HepG2 (cell line): Measurements from ENCODE around the gene MNT. TPM values are rescaled to one million over a fixed set of nuclear protein-coding genes. Genes with fewer than 3 reads are reported as not detected.

ENCODE experiments used
- AGO1 ChIP-seq: fragments of 200-400 bp; formaldehyde crosslinking; IDR thresholded peaks from 2 replicates; pipeline ENCODE4 v1.6.1; 2017; ENCODE audit warnings: mild to moderate bottlenecking, low read depth, low read length, moderate library complexity; ENCODE audit not compliant: poor library complexity, severe bottlenecking
- CREB1 ChIP-seq, 2 experiments: fragments of 450-650 bp in 1 of 2; IDR thresholded peaks; 2 replicates each; pipeline ENCODE4 v1.6.1; 2016 to 2017; ENCODE audit warnings: control low read depth in 1 of 2, mild to moderate bottlenecking in 1 of 2, missing compliant biosample characterization in 1 of 2, missing genetic modification characterization in 1 of 2
- GABPA ChIP-seq, 2 experiments: IDR thresholded peaks; 2 replicates each; pipeline ENCODE4 v1.6.1; 2011 to 2016; ENCODE audit warnings: low read depth in 2 of 2, low read length in 1 of 2, missing biosample characterization in 1 of 2, missing genetic modification characterization in 1 of 2
- HDAC2 ChIP-seq: sonication (generic); formaldehyde crosslinking; IDR thresholded peaks from 2 replicates; pipeline ENCODE4 v1.4.0; 2020; ENCODE audit warnings: missing genetic modification reagents
- JDP2 ChIP-seq: sonication (generic); formaldehyde crosslinking; IDR thresholded peaks from 2 replicates; pipeline ENCODE4 v1.8.1; 2022; ENCODE audit warnings: missing genetic modification reagents, borderline replicate concordance
- MAZ ChIP-seq, 2 experiments: sonication (generic) in 1 of 2; formaldehyde crosslinking in 1 of 2; IDR thresholded peaks; 2 replicates each; pipeline versions ENCODE4 v1.5.0 to v1.6.1; 2012 to 2020; ENCODE audit warnings: low read depth in 2 of 2, mild to moderate bottlenecking in 2 of 2, borderline replicate concordance in 1 of 2, improper control_type of control experiment in 1 of 2, low read length in 1 of 2, missing genetic modification reagents in 1 of 2, moderate library complexity in 1 of 2
- NR2F1 ChIP-seq, 2 experiments: fragments of 450-650 bp in 1 of 2; formaldehyde crosslinking in 1 of 2; IDR thresholded peaks; 2 replicates each; pipeline versions ENCODE4 v1.5.0 to v1.6.1; 2016 to 2020; ENCODE audit warnings: mild to moderate bottlenecking in 1 of 2, missing compliant biosample characterization in 1 of 2, missing genetic modification reagents in 1 of 2, moderate library complexity in 1 of 2
- RBFOX2 ChIP-seq: fragments of 200-400 bp; formaldehyde crosslinking; IDR thresholded peaks from 2 replicates; pipeline ENCODE4 v1.6.1; 2017; ENCODE audit warnings: low read depth, mild to moderate bottlenecking, low read length
- RBM22 ChIP-seq: fragments of 200-400 bp; formaldehyde crosslinking; optimal IDR thresholded peaks from 2 replicates; pipeline ENCODE3; 2017; ENCODE audit warnings: mild to moderate bottlenecking, low read length, moderate library complexity
- SAP130 ChIP-seq: IDR thresholded peaks from 2 replicates; pipeline ENCODE4 v1.6.1; 2016; ENCODE audit warnings: low read depth
- TCF12 ChIP-seq, 2 experiments: fragments of 450-650 bp in 1 of 2; sonication (generic) in 1 of 2; formaldehyde crosslinking in 1 of 2; IDR thresholded peaks; 2 replicates each; pipeline versions ENCODE4 v1.6.1 to v1.8.0; 2017 to 2022; ENCODE audit warnings: antibody characterized with exemption in 1 of 2, mild to moderate bottlenecking in 1 of 2, missing genetic modification reagents in 1 of 2, moderate library complexity in 1 of 2
- WIZ ChIP-seq: sonication (generic); formaldehyde crosslinking; IDR thresholded peaks from 2 replicates; pipeline ENCODE4 v1.5.1; 2020; ENCODE audit warnings: mild to moderate bottlenecking, missing genetic modification reagents
- ZNF776 ChIP-seq: sonication (generic); formaldehyde crosslinking; IDR thresholded peaks from 2 replicates; pipeline ENCODE4 v1.4.0; 2020; ENCODE audit warnings: mild to moderate bottlenecking, missing genetic modification reagents
- polyA plus RNA-seq, 8 experiments: library from polyadenylated mRNA; depleted of rRNA in 3 of 8; stranded (reverse) in 7 of 8; unstranded in 1 of 8; fragments of >200 nt; fragmentation: Illumina TruSeq in 4 of 8; extraction: Trizol in 4 of 8; gene quantifications; 2 replicates each; pipeline versions ENCODE4 v1.2.1 to v1.2.3, GENCODE V29; 2011 to 2016; ENCODE audit warnings: low read depth in 4 of 8, missing spikeins in 1 of 8, mixed read lengths in 1 of 8; ENCODE audit not compliant: insufficient read depth in 1 of 8
- total RNA-seq, 5 experiments: library from RNA; depleted of rRNA; stranded (reverse); fragments of >200 nt; fragmentation: Illumina TruSeq; extraction: Trizol; gene quantifications; 2 replicates each; pipeline ENCODE4 v1.2.3, GENCODE V29; 2016; ENCODE audit warnings: low read depth in 1 of 5
- TF ChIP-seq, protein P1 (sequence below): sonication (generic); formaldehyde crosslinking; IDR thresholded peaks from 2 replicates; pipeline ENCODE4 v1.5.0; 2020; ENCODE audit warnings: mild to moderate bottlenecking, missing genetic modification reagents, borderline replicate concordance
- TF ChIP-seq, protein P2 (sequence below): sonication (generic); formaldehyde crosslinking; IDR thresholded peaks from 2 replicates; pipeline ENCODE4 v1.4.0; 2020; ENCODE audit warnings: missing genetic modification reagents, borderline replicate concordance
- TF ChIP-seq, protein P3 (sequence below): sonication (generic); formaldehyde crosslinking; IDR thresholded peaks from 2 replicates; pipeline ENCODE4 v1.4.0; 2020; ENCODE audit warnings: missing genetic modification reagents
- TF ChIP-seq, protein P4 (sequence below): sonication (generic); formaldehyde crosslinking; IDR thresholded peaks from 2 replicates; pipeline ENCODE4 v1.5.0; 2020; ENCODE audit warnings: mild to moderate bottlenecking, missing genetic modification reagents

Gene MNT
- total and polyA plus RNA-seq, 2 of the 13 experiments (the other 11 are each of a cell fraction or from before 2014, with no cell fraction given), result 2.1 to 3.5 TPM

DNA sequence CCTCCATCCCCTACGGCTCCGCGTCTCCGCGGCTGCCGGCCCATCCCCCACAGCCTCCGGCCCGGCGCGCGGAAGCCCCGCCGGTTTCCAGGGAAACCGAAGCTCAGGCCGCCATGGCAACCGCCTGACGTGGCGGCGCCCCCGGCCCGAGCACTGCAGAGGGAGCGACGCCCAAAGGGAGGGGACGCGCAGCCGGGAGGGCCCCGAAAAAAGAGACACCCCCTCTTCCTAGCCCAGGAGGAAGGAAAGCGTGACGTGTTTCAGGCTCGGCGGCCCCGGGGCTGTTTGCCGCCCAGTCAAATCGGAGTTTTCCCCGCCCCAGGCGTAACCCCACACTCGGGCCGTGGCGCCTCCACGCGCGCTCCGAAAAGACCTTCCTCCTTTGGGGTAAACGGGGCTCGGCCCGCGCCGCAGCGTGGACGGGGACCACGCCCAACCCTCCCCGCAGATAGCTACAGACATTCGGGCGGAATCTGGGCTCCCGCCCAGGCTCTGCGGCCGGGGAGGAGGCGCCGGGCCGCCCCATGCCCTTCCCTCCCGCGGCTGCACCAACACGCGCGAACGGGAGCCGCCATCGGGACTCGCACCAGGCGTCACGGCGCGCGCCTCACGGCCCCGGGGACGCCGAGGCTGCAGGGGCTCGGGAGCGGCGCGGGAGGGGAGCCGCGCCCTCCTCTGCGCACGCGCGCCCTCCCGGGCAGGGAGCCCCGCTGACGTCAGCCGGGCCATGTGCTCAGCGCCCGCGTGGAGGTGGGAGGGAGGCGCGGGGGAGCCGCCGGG, 7.5 kb downstream of the MNT start (continued):
- TF ChIP-seq, protein P1, sequence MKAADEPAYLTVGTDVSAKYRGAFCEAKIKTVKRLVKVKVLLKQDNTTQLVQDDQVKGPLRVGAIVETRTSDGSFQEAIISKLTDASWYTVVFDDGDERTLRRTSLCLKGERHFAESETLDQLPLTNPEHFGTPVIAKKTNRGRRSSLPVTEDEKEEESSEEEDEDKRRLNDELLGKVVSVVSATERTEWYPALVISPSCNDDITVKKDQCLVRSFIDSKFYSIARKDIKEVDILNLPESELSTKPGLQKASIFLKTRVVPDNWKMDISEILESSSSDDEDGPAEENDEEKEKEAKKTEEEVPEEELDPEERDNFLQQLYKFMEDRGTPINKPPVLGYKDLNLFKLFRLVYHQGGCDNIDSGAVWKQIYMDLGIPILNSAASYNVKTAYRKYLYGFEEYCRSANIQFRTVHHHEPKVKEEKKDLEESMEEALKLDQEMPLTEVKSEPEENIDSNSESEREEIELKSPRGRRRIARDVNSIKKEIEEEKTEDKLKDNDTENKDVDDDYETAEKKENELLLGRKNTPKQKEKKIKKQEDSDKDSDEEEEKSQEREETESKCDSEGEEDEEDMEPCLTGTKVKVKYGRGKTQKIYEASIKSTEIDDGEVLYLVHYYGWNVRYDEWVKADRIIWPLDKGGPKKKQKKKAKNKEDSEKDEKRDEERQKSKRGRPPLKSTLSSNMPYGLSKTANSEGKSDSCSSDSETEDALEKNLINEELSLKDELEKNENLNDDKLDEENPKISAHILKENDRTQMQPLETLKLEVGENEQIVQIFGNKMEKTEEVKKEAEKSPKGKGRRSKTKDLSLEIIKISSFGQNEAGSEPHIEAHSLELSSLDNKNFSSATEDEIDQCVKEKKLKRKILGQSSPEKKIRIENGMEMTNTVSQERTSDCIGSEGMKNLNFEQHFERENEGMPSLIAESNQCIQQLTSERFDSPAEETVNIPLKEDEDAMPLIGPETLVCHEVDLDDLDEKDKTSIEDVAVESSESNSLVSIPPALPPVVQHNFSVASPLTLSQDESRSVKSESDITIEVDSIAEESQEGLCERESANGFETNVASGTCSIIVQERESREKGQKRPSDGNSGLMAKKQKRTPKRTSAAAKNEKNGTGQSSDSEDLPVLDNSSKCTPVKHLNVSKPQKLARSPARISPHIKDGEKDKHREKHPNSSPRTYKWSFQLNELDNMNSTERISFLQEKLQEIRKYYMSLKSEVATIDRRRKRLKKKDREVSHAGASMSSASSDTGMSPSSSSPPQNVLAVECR (CRISPR knock-in tag), result peak; percentile 62
- TF ChIP-seq RBFOX2, result peak; percentile 62
- TF ChIP-seq WIZ (CRISPR knock-in tag), result 0 out of 2 replicates have a peak, but pooled peaks have one; percentile 28
- TF ChIP-seq CREB1 (IDR thresholded peaks at IDR 0.05), result peak; percentile 25; the same call in 1 of the 2 replicates
- TF ChIP-seq CREB1 (CRISPR knock-in tag; IDR thresholded peaks at IDR 0.05), result no peak
- TF ChIP-seq, protein P2, sequence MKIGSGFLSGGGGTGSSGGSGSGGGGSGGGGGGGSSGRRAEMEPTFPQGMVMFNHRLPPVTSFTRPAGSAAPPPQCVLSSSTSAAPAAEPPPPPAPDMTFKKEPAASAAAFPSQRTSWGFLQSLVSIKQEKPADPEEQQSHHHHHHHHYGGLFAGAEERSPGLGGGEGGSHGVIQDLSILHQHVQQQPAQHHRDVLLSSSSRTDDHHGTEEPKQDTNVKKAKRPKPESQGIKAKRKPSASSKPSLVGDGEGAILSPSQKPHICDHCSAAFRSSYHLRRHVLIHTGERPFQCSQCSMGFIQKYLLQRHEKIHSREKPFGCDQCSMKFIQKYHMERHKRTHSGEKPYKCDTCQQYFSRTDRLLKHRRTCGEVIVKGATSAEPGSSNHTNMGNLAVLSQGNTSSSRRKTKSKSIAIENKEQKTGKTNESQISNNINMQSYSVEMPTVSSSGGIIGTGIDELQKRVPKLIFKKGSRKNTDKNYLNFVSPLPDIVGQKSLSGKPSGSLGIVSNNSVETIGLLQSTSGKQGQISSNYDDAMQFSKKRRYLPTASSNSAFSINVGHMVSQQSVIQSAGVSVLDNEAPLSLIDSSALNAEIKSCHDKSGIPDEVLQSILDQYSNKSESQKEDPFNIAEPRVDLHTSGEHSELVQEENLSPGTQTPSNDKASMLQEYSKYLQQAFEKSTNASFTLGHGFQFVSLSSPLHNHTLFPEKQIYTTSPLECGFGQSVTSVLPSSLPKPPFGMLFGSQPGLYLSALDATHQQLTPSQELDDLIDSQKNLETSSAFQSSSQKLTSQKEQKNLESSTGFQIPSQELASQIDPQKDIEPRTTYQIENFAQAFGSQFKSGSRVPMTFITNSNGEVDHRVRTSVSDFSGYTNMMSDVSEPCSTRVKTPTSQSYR, result peak; percentile 75
- TF ChIP-seq TCF12 (IDR thresholded peaks at IDR 0.05), result no peak
- TF ChIP-seq TCF12 (CRISPR knock-in tag; IDR thresholded peaks at IDR 0.05), result 0 out of 2 replicates have a peak, but pooled peaks have one; percentile 6
- TF ChIP-seq RBM22, result peak; percentile 71
- TF ChIP-seq AGO1, result peak; percentile 14
- no peak for TF ChIP-seq GABPA (IDR thresholded peaks at IDR 0.05; ENCODE audit: low read depth, low read length)
- TF ChIP-seq GABPA (CRISPR knock-in tag; IDR thresholded peaks at IDR 0.05; ENCODE audit: low read depth), result no peak; the same call in 1 of the 2 replicates
- peak; percentile 8; the same call in 1 of the 2 replicates for TF ChIP-seq MAZ (IDR thresholded peaks at IDR 0.05; ENCODE audit: borderline replicate concordance, low read depth, low read length)
- TF ChIP-seq MAZ (CRISPR knock-in tag; IDR thresholded peaks at IDR 0.05; ENCODE audit: low read depth), result peak; percentile 53; the same call in 1 of the 2 replicates
- TF ChIP-seq SAP130, result peak; percentile 24; the same call in 1 of the 2 replicates
- TF ChIP-seq ZNF776 (CRISPR knock-in tag), result 0 out of 2 replicates have a peak, but pooled peaks have one; percentile 32
- no peak for TF ChIP-seq NR2F1 (CRISPR knock-in tag; IDR thresholded peaks at IDR 0.05)
- TF ChIP-seq, protein P3, sequence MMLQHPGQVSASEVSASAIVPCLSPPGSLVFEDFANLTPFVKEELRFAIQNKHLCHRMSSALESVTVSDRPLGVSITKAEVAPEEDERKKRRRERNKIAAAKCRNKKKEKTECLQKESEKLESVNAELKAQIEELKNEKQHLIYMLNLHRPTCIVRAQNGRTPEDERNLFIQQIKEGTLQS (CRISPR knock-in tag), result 0 out of 2 replicates have a peak, but pooled peaks have one; percentile 20
- TF ChIP-seq JDP2 (CRISPR knock-in tag), result no peak
- TF ChIP-seq, protein P4, sequence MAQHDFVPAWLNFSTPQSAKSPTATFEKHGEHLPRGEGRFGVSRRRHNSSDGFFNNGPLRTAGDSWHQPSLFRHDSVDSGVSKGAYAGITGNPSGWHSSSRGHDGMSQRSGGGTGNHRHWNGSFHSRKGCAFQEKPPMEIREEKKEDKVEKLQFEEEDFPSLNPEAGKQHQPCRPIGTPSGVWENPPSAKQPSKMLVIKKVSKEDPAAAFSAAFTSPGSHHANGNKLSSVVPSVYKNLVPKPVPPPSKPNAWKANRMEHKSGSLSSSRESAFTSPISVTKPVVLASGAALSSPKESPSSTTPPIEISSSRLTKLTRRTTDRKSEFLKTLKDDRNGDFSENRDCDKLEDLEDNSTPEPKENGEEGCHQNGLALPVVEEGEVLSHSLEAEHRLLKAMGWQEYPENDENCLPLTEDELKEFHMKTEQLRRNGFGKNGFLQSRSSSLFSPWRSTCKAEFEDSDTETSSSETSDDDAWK, result no peak
- 0 out of 2 replicates have a peak, but pooled peaks have one; percentile 40 for TF ChIP-seq HDAC2 (CRISPR knock-in tag)
